ENCODE measurements around the gene ADCYAP1R1. TPM values are rescaled to one million over a fixed set of nuclear protein-coding genes. Genes with fewer than 3 reads are reported as not detected.

Gene ADCYAP1R1
- total RNA-seq, 1 donor: not detected

- no peak for DNase-seq (ENCODE audit: low read depth)
- no peak overlapping the region for H3K4me3 ChIP-seq (ENCODE audit: low read depth, low read length)
- no peak for TF ChIP-seq CTCF (IDR thresholded peaks at IDR 0.05; ENCODE audit: insufficient read depth, low read length)
Observed at GRCh38 chr7:31014826-31015225, 37.3 kb upstream of the ADCYAP1R1 start.

DNA sequence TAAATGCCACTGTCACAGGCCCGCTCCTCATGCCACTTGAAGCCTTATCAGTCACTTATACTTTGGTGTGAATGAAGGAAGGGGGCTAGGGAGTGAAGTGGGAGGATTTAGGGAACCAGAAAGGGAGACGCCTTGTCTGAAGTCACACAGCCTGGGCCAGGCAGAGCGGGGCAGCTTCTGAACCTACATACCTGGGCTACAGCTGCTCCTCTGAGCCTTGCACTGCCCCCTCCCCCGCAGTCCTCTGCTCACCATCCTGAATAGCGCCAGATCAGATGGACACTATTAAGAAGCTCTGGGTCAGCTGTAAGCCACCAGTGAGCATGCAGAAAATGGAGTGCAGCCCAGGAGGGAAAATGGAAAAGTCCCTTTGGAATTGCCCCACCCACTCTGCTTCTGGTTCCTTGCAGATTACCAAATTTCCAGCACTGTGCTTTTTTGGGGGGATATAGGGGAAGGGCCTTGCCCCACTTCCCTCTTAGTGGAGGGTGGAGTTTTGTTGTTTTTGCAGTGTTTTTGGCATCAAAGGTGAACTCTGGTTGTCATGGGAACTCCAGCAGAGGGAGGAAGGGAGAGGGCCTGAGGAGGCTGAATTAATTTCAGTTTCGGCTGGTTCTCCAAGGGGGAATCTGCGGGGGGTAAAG lies 35.0 kb upstream of the ADCYAP1R1 start:
- H3K4me3 ChIP-seq (ENCODE audit: low read depth, low read length): no peak overlapping the region
- TF ChIP-seq CTCF (IDR thresholded peaks at IDR 0.05; ENCODE audit: insufficient read depth, low read length): no peak
- no peak for DNase-seq (ENCODE audit: low read depth)

GRCh38 chr7:31017721-31018120 lies 34.4 kb upstream of the ADCYAP1R1 start:
- H3K4me3 ChIP-seq (ENCODE audit: low read depth, low read length): no peak overlapping the region
- DNase-seq (ENCODE audit: low read depth): no peak
- no peak for TF ChIP-seq CTCF (IDR thresholded peaks at IDR 0.05; ENCODE audit: insufficient read depth, low read length)

- H3K4me3 ChIP-seq (ENCODE audit: low read depth, low read length): no peak overlapping the region
- no peak for TF ChIP-seq CTCF (IDR thresholded peaks at IDR 0.05; ENCODE audit: insufficient read depth, low read length)
- no peak for DNase-seq (ENCODE audit: low read depth)
Observed at GRCh38 chr7:31019509-31019908, 32.6 kb upstream of the ADCYAP1R1 start.

DNA sequence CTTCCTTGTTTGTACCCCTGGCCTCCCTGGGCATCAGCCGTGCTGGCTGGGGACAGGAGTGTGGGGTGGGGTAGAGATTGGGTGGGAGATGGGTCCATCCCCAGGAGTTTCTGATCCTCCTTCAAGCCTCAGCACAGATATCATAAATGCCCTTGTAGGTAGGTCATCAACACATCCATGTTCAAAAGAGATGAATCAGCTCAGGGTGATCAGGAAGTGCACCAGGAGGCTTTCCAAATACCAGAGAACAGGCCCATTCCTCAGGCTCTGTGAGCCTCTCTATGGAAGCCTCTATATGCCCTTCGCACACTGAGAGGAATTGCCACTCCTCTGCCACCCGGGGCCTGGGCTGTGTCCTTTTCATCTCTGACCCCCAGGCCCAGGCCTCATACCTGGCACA lies 31.9 kb upstream of the ADCYAP1R1 start:
- DNase-seq (ENCODE audit: low read depth): no peak
- no peak for TF ChIP-seq CTCF (IDR thresholded peaks at IDR 0.05; ENCODE audit: insufficient read depth, low read length)
- no peak overlapping the region for H3K4me3 ChIP-seq (ENCODE audit: low read depth, low read length)

GRCh38 chr7:31020652-31021051 lies 31.5 kb upstream of the ADCYAP1R1 start:
- no peak for TF ChIP-seq CTCF (IDR thresholded peaks at IDR 0.05; ENCODE audit: insufficient read depth, low read length)
- no peak for DNase-seq (ENCODE audit: low read depth)
- no peak overlapping the region for H3K4me3 ChIP-seq (ENCODE audit: low read depth, low read length)

DNA sequence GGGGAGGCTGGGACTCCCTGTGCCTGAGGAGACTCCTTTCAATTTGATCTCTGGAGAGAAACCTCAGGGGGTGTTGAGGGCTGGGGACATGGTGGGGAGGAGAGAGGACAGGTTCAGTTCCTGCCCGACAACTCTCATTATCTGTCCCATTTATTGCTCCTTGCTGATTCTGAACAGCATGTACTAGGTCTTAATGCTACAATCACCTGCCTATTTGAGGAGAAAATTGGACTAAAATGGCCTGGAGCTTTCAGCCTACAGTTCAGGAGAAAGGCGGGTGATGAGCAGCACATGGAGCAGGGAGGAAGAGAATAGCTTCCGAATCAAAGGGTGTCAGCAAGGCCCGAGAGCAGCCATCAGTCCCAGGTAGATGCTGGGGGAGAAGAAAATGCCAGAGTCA lies 30.0 kb upstream of the ADCYAP1R1 start:
- H3K4me3 ChIP-seq (ENCODE audit: low read depth, low read length): no peak overlapping the region
- no peak for DNase-seq (ENCODE audit: low read depth)
- TF ChIP-seq CTCF (IDR thresholded peaks at IDR 0.05; ENCODE audit: insufficient read depth, low read length): no peak

Measured in fibroblast of the aortic adventitia (primary cell).